ENCODE measurements around the gene RAB17.
A peak's percentile ranks its signal among the peaks of the same experiment; 100 is the strongest.
"Not testable (repeated sequence)": the region's sequence is repeated elsewhere in the genome, so short reads cannot be mapped to it uniquely, and the experiment has no call there.

Gene RAB17

DNA sequence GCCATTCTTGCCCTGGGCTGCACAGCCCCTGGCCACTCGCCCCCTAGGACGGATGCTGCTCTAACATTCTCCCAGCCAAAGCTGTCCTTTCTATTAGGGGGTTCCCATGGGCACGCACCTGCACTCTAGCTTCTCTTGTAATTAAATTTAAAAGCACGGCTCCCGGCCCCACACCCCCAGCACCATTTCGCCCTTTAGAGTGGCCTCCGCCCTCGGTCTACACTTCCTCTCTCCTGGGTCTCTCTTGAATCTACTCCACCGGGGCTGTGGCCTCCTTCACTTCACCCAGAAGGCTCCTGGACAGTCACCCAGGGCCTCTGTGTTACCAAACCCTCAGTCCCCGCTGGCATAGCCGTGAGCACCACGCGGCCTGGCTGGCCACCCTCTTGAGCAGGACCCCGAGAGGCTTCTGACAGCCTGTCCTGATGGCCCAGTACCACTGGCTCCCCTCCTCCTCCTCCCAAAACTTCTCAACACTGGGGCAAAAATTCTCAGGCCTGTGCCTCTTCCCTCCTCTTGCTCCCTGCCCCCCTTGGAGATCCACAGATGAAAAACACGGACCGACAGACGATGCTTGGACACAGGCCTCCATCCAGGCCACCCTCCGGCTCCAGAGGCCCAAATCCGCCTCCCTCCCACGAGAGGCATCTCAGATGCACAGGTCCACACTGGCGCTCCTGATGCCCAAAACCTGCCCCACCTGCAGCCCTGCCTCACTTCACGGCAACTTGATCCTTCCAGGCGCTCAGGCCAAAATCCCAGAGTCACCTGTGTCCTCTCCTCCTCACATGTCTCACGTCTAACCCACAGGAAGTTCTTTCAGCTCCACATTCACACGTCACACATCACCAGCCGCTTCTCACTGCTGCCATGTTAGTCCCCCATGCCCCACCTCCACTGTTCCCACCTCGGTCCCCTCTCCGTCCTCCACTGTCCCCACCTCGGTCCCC is 6.9 kb upstream of the RAB17 start:
- no peak for DNase-seq

DNA sequence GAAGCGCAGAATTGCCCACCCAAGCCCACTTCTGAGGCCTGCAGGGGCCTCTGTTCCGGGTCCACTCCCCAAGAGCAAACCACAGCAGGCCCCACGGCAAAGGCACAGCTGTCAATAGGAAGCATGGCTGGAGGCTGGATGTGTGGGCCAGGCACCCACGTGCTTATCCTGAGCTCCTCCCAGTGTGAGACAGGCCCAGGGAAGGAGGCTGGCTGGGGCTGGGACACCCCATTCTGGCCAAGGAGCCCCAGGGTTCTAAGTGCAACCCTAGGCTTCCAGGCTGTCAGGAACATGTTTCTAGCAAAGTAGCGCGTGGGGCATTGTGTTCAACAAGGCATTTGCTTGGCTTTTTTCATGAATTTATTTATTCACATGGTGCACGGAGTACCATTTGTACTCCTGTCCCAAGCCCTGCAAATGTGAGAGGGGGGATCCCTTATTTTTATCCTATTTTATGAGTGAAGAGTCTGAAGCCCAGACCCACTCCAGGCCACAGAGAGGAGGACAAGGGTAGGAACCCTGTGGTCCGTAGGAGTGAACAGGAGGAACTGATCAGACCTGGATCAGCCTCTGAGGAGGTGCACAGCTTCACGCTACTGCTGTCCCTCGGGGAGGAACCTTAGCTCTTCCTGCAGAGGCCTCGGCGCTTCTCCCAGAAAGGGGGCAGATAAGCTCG is 6.1 kb upstream of the RAB17 start:
- DNase-seq, result no peak

DNA sequence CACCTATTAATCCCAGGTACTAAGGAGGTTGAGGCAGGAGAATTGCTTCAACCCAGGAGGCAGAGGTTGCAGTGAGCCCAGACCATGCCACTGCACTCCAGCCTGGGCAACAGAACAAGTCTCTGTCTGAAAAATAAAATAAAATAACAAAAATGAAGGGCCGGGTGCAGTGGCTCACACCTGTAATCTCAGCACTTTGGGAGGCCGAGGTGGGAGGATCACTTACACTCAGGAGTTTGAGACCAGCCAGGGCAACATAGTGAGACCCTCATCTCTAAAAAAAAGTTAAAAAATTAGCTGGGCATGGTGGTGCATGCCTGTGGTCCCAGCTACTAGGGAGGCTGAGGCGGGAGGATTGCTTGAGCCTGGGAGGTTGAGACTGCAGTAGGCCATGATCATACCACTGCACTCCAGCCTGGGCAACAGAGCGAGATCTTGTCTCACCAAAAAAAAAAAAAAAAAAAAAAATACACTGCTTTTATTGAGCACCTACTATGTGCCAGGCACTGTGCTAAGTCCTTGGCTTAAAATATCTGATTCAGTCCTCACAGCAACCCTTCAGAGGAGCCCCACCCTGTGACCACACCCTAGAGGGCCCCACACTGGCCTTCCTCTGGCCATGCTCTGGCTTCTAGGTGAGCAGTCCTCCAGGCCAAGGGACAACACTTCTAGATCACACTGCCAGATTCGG is 5.4 kb upstream of the RAB17 start:
- not testable (repeated sequence) for DNase-seq

DNA sequence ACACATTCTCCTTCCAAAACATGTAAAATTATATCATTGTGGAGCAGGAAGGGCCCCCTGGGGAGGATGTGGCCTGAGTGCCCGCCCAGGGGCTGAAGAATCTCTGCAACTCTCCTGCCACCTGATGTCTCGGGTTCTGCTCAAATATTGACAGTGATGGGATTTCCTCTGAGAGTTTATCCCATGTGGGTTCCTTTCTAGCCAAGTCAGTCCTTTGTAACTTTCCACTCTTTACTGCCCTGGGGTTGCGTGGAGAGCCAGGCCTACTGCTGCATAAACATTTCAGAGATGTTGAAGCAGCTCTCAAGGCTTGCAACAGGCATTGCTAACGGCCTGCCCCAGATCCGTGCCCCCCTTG is 4.0 kb upstream of the RAB17 start:
- no peak for DNase-seq

DNA sequence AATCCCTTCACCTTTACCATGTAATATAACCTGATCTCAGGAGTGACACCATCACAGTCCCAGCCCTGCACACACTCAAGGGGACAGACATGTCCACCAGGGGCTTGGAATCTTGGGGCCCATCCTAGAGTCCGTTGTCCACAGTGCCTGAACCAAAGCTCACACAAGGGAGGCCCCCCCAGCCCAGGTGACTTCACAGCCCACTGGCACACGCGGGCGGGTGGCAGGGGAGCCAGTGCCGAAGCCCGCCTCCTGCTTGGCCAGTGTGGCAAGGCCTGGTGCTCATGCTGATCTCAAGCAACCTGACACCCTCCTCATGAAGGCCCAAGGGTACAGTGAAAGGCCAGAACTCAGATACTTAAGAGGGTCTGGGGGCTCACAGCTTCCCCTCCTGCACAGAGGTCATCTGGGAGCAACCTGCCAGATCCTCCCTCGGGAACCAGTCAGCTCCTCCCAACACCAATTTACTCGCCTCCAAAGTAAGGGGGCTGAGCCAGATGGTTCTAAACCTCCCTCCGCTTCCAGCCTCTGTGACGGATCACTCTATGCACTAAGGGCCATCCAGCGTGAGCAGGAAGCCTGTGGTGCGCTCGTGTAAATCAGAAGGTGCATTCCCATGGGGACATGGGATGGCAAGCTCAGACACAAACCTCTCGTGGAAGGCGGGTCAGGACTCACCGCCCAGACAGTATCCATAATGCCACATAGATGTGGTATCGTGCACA is 3.2 kb upstream of the RAB17 start:
- no peak for DNase-seq

DNA sequence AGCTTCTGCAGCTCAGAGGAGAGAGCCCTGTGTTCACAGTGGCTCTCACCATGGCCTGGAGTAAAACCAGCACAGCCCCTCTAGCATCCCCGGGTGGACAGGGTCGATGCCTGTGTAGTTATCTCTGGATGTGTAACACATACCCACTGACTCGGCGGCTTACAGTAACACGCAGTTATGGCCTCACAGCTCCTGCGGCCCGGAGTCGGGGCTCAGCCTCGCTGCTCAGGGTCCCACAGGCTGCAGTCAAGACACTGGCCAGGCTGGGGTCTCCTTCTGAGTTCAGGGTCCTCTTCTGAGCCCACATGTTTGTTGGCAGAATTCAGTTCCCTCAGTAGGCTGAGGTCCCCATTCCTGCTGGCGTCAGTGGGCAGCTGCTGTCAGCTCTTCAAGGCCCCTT is 2.5 kb upstream of the RAB17 start:
- DNase-seq, result no peak

DNA sequence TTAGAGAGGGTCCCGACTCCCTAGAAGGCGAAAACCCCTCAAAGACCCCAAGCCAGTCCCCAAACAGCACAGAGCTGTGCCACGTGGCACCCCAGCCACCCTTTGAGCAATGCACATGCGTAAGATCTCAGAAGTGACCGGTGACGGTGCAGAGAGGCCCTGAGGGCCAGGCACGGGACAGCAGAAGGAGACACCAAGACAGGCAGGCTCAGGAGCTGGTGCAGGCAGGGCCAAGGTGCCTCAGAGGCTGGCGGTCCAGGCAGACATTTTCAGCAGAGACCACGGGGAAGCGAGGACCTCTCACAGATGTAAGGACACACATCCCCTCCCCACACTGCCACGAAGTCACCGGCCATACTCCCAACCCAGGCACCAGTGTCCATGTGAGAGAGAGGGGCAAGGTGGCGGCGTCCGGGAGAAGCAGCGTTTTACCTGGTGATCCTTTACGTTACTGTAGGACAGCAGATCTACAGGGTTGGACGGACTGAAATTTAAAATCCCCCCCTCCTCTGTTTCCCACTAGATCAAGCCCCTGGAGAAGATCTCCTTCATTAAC is 2.0 kb upstream of the RAB17 start:
- DNase-seq, result no peak

DNA sequence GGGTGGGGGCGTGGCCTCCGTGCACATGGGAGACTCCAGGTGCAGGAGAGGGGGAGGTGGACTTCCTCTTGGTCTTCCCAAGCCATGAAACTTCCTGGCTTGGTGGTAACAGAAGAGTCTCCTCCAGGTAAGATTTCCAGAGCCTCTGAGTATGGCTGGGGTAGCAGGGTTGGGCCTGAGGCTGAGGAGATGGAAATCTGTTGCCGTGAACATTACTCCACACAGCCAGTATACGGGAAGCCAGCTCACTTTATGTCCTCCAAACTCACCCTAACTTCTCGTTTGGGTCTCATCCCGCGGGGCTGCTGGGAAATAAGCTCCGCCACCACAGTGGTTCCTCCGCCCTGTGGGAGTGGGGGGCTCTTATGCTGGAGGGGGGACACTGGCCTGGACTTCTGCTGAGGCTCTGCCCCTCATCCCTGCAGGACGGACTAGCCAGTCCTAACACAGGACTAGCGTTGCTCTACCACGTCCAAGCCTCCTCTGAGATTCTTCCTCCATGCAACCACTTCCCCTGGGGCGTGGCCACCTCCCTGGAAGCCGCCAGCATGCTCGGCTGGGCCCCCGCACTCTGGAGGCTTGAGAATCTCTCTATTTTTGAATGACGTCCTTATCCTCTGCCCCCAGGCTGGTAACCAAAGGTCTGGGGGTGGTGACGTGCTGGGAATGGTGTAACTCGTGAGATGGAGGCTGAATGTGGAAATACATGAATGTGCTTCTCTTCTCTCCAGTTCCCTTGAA is 777 bp upstream of the RAB17 start:
- DNase-seq, result peak in 1 of 2 experiments; percentile 67

DNA sequence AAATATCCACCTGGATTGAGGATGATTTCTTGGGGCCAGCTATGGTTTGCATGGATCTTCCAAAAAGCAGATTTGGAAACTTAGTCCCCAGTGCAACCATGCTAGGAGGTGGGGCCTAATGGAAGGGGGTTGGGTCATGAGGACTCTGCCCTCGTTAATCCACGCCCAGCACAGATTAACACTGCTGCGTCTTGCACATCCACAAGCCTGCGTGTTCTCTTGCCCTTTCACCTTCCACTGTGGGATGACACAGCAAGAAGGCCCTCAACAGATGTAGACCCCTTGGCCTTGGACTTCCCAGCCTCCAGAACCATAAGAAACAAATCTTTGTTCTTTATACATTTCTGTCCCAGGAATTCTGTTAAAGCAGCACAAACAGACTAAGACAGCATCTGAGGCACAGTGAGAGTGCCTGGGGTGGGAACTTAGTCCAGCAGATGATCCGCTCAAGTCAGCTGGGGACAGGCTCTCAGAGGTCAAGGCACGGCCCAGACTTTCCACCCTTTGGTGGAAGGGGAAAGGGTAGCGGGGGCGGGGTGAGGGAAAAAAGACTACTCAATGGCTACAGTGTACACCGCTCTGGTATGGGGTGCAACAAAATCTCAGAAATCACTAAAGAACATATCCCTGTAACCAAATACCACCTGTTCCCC is 2.4 kb downstream of the RAB17 start:
- no peak for DNase-seq

DNA sequence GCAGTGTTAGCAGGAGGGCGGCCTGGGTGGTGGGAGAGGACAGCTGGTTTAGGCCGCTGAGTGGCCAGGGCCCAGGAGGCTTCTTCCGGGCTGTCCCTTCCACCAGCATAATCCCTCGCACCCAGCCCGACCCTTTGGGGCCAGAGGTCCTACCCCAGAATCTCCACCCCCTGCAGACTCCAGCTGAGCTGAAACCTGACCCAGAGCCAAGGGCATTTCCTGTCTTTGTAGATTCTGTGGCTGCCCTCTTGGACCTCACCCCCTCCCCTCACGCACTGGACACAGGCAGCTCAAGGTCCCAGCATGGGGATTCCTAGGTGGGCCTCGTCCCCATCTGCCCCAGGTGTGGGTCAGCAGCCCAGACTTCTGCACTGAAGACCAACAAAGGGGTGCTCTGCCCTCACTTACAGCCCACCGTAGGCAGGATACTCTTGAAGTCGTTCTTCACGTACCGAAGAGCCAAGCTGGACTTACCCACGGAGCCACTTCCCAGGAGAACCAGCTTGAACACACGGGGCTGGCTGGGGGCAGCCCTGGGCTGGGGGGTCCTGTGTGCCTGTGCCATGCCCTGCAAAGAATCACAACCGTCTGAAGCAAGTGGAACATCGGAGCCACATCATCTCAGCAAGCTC is 4.8 kb downstream of the RAB17 start:
- no peak for DNase-seq

DNA sequence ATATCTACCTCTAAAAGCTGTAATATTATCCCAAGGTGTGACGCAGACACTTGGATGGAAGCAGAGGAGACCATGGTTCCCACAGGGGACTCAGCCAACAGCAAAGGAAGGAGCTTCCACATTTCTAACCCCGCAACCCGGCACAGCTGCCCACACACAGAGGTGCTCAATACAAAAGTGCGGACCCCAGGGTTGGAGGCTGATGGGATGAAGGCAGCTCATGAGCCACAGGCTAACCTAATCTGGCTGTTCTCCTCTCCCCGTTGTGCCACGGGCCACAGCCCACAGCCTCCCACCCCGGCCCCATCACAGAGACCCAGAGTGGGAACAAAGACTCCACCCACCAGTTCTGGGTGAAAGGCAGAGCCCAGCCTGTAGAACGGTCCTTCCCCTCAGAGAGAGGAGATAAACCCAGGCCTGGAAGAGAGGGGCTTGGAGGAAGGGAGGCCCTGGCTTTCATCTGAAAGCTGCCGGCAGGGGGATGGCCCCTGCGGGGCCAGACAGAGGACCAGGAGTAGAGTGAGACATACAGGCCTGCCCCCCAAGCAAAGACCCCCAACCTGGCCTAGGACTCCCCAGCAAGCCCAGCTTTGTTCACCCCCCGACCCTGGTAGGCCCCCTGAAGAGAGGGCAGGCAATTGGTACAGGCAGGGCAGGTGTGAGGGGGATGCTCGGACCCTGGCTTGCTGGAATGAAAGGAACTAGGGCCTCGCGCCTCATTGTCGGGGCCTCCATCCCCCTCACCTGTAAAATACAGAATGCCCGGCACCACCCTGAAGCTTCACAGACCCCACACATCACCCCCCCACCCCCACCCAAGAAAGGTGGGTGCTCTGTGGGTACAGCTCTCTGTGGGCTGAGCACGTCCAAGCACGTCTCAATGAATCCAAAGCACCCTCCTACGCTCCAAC is 6.9 kb downstream of the RAB17 start:
- no peak for DNase-seq

DNA sequence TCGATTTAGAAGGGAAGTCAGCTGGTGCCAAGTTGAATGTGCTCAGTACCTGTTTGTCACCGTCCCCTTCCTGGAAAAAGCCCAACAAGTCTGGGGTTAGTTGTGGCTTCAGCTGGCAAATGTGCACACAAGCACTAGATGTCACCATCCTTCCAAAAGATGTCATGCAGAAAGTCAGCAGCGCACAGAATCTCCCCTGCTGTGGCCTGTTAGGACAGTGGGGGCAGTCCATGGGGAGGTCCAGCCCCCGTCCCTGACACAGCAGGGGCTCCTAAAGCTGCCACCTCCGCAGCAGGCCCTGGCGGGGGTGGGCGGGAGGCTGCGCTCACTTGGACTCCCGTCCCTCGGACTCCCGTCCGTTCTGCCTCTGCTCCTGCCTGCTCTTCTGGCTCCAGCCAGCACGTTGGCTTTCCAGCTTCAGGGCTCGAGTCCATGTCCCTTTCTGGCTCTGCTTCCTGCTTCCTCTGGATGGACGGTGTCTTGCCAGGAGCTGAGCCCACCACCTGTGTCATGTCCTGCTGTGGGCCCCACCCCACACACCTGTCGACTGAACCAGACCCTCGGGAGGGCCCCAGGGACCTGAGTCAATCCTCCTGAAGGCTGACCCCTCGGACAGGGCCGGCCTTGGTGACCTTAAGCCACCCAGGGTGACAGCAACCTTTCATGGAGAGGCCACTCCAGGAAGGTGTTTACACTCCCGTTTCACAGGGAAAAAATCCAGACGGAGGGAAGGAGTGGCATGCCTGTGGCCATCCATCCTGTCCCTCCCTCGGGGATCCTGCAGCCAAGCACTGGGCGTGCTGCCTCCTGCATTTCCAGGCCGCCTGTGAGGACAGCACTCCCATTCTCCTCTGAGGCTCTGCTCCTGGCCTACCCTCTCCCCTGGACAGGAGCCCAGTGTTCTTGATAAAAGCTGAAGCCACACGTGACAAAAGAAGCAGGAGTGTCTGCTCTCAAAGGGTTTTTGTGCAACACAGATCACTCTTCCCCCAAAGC is 8.5 kb downstream of the RAB17 start:
- peak; percentile 40 to 57 for DNase-seq

DNA sequence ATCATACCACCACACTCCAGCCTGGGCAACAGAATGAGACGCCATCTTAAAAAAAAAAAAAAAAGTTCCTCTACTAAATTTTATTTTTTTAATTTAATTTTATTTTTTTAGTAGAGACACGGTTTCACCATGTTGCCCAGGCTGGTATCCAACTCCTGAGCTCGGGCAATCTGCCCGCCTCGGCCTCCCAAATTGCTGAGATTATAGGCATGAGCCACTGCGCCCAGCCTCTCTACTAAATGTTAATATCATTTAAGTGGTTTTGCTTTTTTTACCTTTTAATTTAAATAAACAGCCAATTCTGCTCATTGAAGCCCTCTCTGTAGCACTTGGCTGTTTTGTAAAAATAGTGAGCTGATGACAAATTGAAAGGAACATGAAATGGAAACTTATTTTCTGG is 9.2 kb downstream of the RAB17 start:
- DNase-seq, result no peak

DNA sequence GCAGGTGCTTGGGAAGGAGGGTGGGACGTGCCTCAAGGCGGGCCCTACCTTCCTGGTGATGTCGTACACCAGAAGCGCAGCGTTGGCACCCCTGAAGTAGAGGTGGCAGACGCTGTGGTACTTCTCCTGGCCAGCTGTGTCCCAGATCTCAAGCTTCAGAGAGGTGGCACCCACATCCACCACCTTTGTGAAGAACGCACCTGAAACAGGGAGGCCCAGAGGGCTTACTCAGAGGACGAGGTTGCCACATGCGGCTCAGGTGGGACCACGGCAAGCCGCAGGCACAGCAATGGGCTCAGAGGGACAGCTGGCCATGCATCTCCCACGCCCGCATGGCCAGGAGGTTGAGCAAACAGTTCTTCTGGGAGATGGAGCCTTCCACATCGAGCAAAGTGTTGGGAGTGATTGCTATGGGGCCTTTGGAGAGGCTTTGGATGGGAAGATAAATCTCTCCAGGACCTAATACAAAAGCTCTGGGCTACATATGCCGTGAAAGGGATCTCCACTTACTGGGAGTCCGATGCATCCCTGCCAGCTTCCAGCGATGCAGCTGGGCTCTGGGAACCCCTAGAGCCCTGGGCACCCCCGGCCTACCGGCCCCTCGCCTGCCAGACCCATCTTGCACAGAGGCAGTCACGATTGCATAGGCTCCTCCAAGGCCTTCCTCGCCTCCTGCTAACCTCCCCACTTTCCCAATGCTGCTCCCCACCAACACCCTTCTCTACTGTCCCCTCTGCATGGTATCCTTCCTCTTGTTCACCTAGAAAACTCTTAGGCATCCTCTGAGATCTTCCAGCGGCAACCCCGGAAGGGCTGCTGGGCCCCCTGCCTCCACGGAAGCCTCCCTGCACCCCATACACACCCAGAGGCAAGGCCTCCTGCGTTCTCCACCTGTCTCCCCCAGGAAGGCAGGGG is 12.3 kb downstream of the RAB17 start:
- no peak for DNase-seq

DNA sequence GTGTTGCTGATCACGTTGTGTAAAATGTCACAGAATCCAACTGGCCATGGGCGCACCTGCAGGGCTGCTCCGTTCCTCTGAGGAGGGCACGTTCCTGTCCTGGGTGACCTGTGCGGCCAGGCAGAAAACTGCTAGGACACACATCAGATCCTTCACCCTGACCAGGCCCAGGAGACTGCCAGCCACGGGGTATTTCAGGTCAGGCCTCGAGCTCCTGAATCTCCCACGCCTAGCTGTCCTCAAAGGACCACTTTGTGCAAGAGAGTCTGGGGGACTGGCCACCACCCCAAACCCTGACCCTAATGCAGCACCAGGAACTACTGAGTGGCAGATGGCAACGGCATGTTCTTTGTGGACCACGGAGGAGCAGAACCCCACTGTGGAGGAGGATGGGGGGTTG is 13.1 kb downstream of the RAB17 start:
- no peak for DNase-seq

DNA sequence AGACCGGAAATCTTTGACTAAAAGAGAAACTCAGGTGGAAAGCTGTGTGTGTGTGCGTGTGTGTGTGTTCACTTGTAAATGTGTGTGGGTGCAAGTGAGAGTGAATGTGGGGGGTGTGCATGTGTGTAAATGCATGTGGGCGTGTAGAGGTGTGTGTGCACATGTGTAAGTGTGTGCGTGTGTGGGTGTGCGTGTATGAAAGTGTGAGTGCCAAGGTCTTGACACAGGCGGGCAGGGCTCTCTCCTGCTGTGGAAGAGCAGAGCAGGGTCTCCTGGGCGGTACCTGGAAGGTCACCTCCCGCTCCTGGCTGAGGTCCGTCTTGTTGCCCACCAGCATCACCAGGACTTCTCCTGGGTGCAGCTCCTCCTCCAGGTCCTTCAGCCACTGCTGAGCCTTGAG is 13.6 kb downstream of the RAB17 start:
- DNase-seq, result no peak

Measured in SHP77 (cell line).